CD4-positive, alpha-beta memory T cell (primary cell): Measurements from ENCODE around the gene LPAR5. TPM values are rescaled to one million over a fixed set of nuclear protein-coding genes. Genes with fewer than 3 reads are reported as not detected.

Experiments
- CTCF ChIA-PET: fragments of 350-600 bp; sonication (Branson Sonifier 250); formaldehyde crosslinking; loops from one replicate; lab custom pipeline; 2021; ENCODE audit warnings: inconsistent platforms; ENCODE audit not compliant: partially characterized antibody; lab: Charles Lee
- POLR2A ChIA-PET: fragments of 350-600 bp; sonication (Branson Sonifier 250); formaldehyde crosslinking; loops from one replicate; lab custom pipeline; 2021; ENCODE audit not compliant: partially characterized antibody; lab: Charles Lee
- DNase-seq, 5 donors: peaks; one replicate each; pipeline versions ENCODE4 v3.0.0 to v3.0.0-alpha.2; 2020 to 2022; ENCODE audit warnings: mixed read lengths in 1 of 5
- H3K27ac ChIP-seq: one replicate; pipeline ENCODE4 v1.7.0; 2013; ENCODE audit warnings: low read depth, low read length
- H3K27me3 ChIP-seq: 2 replicates; pipeline ENCODE4 v1.7.0; 2013; ENCODE audit warnings: mild to moderate bottlenecking, low read length, moderate library complexity; ENCODE audit not compliant: insufficient read depth
- H3K36me3 ChIP-seq: 2 replicates; pipeline ENCODE4 v1.7.0; 2013; ENCODE audit warnings: mild to moderate bottlenecking, low read length, moderate library complexity; ENCODE audit not compliant: insufficient read depth
- H3K4me1 ChIP-seq: 2 replicates; pipeline ENCODE4 v1.7.0; 2013; ENCODE audit warnings: mild to moderate bottlenecking, low read length, moderate library complexity; ENCODE audit not compliant: insufficient read depth
- H3K4me3 ChIP-seq, 2 donors: one replicate each; pipeline ENCODE4 v1.7.0; 2013; ENCODE audit warnings: low read length in 2 of 2, mild to moderate bottlenecking in 1 of 2
- H3K9me3 ChIP-seq, 2 donors: one replicate each; pipeline ENCODE4 v1.7.0; 2013; ENCODE audit warnings: low read length in 2 of 2, control low read depth in 1 of 2; ENCODE audit not compliant: control insufficient read depth in 1 of 2
- H3K27ac Mint-ChIP-seq, 7 donors: one replicate each; pipeline ENCODE4 v1.8.0; 2020 to 2021; ENCODE audit warnings: mixed read lengths in 7 of 7, mild to moderate bottlenecking in 6 of 7, inconsistent platforms in 3 of 7, moderate library complexity in 3 of 7
- H3K27me3 Mint-ChIP-seq, 2 donors: one replicate each; pipeline ENCODE4 v1.8.0; 2020 to 2021; ENCODE audit warnings: mixed read lengths in 2 of 2
- H3K36me3 Mint-ChIP-seq, 2 donors: one replicate each; pipeline ENCODE4 v1.8.0; 2020 to 2021; ENCODE audit warnings: mixed read lengths in 2 of 2, inconsistent platforms in 1 of 2, mild to moderate bottlenecking in 1 of 2
- H3K4me1 Mint-ChIP-seq, 4 donors: one replicate each; pipeline ENCODE4 v1.8.0; 2020 to 2021; ENCODE audit warnings: mixed read lengths in 4 of 4, mild to moderate bottlenecking in 1 of 4
- H3K4me3 Mint-ChIP-seq, 8 donors: one replicate each; pipeline ENCODE4 v1.8.0; 2020 to 2021; ENCODE audit warnings: mixed read lengths in 8 of 8, mild to moderate bottlenecking in 7 of 8, moderate library complexity in 6 of 8, inconsistent platforms in 3 of 8
- H3K9me3 Mint-ChIP-seq, 8 donors: one replicate each; pipeline ENCODE4 v1.8.0; 2020 to 2021; ENCODE audit warnings: mixed read lengths in 8 of 8, mild to moderate bottlenecking in 5 of 8, inconsistent platforms in 3 of 8, moderate library complexity in 1 of 8
- intact Hi-C: fragments of 100-400 bp; cut with micrococcal nuclease; formaldehyde crosslinking; loops from one replicate; pipeline ENCODE4 v1.15.1; 2023
- polyA plus RNA-seq, 2 donors: library from polyadenylated mRNA; unstranded; fragments of 300-500 nt; fragmentation: Illumina TruSeq; gene quantifications; one replicate each; pipeline ENCODE4 v1.2.3, GENCODE V29; 2021
- total RNA-seq, 2 experiments: library from RNA; stranded (reverse); gene quantifications; one replicate each; pipeline ENCODE4 v1.2.3, GENCODE V29; 2021

The LPAR5 gene
- total and polyA plus RNA-seq, 4 experiments from 2014 or later = 5.4 to 11.9 (median 10.6) TPM

DNA sequence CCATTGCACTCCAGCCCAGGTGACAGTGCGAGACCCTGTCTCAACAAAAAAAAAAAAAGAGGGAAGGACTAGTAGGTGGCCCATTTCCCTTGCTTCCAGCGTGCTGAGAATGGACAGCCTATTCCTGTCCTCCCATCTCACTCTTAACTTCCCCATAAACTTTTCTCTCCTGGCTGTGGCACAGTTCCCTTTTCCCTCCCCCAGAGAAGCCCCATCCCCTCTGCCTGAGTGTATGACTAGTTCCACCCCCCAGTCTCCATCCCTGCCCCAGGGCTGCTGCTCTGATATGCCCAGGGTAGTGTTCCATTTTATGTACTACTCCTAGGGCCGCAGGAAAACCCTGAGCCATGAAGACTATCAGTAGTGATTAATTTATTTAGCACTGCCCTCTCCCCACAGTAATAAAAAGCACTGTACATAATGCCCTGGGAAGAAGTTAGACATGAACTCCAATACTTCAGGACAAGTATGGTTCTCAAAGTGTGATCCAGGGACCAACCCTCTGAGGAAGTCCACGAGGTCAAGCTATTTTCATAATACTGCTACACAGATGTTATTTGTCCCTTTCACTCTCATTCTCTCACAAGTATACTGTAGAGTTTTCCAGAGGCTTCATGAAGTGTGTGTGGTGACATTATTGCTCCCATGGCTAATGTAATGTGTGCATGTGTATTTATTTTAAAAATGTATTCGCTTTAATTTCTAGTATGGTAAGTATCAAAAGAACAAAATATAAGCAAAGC lies 17.1 kb downstream of the LPAR5 start:
- intact Hi-C loops = loop anchor here (2.0 kb wide), 1 partner anchor 26 kb away; no protein-coding TSS in a partner anchor
- H3K27me3 Mint-ChIP-seq = no peaks in the 10 kb centered on the region
- no peaks in the 10 kb centered on the region for H3K9me3 Mint-ChIP-seq
- CTCF ChIA-PET = interaction anchor here (0.6 to 4.8 kb wide), 15 partner anchors 9 to 254 kb away, joined by 3 to 40 read pairs (median 4); partner anchors contain the start of genes LPAR5, MLF2 and SPSB2
- peaks cover 4 to 6% of the 10 kb centered on the region in 2 donors for H3K36me3 Mint-ChIP-seq
- no peak overlapping the region for H3K27ac ChIP-seq
- no peak for DNase-seq
- H3K36me3 ChIP-seq = no peaks in the 10 kb centered on the region
- POLR2A ChIA-PET = interaction anchor here (0.9 to 1.6 kb wide), 3 partner anchors 13 to 71 kb away, joined by 3 to 7 read pairs (median 3); partner anchors contain the start of gene ZNF384
- no peaks in the 10 kb centered on the region for H3K27me3 ChIP-seq
- H3K9me3 ChIP-seq = no peaks in the 10 kb centered on the region
- peaks cover 3 to 28% (median 15%) of the 10 kb centered on the region in 4 donors for H3K4me1 Mint-ChIP-seq
- H3K4me3 ChIP-seq = no peak overlapping the region
- no peaks in the 10 kb centered on the region for H3K4me1 ChIP-seq
- peak overlapping the region in 1 of 8 donors; percentile 43 for H3K4me3 Mint-ChIP-seq
- H3K27ac Mint-ChIP-seq = peak overlapping the region in 5 of 7 donors; percentile 38 to 70 (median 68)

DNA sequence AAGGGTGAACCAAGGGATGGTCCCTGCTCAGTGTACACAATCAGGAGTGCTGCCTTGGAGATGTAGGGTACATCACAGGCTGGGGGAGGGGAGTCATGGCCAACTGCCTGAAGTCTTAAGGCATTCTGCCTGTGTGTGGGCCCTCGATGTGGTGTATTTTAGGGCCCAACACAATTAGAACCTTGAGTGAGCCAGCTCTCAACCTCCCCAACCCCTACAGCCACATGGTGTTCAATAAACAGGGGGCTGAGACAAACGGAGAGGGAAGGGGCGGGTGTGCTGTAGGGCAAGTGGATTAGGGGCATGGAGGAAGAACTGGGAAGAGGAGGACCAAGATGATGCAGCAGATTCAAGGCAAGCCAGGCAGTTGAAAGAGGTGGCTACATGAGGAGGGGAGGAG lies 20.0 kb downstream of the LPAR5 start:
- Mint-ChIP-seq H3K4me3 (no peak overlapping the region), H3K4me1 (peaks cover 22 to 47% (median 35%) of the 10 kb centered on the region in 4 donors), H3K27ac (peak overlapping the region; percentile 1 to 86 (median 57)), H3K36me3 (peaks cover 4 to 6% of the 10 kb centered on the region in 2 donors), H3K27me3 (no peaks in the 10 kb centered on the region), H3K9me3 (no peaks in the 10 kb centered on the region)
- no peaks in the 10 kb centered on the region for H3K9me3 ChIP-seq
- no peak overlapping the region for H3K27ac ChIP-seq
- no peak for DNase-seq
- H3K4me3 ChIP-seq = no peak overlapping the region
- ChIA-PET CTCF (interaction anchor here (0.9 to 2.0 kb wide), 12 partner anchors 10 to 221 kb away, joined by 3 to 7 read pairs (median 4); partner anchors contain the start of genes PTMS and ZNF384), POLR2A (interaction anchor here (0.6 to 3.9 kb wide), 5 partner anchors 10 to 237 kb away, joined by 3 to 24 read pairs (median 6); partner anchors contain the start of gene ZNF384)
- no peaks in the 10 kb centered on the region for H3K27me3 ChIP-seq
- H3K36me3 ChIP-seq = no peaks in the 10 kb centered on the region
- intact Hi-C loops = loop anchor here (2.0 kb wide), 2 partner anchors 47 to 73 kb away; partner anchors contain the start of genes ING4 and ZNF384
- peaks cover 28% of the 10 kb centered on the region for H3K4me1 ChIP-seq

DNA sequence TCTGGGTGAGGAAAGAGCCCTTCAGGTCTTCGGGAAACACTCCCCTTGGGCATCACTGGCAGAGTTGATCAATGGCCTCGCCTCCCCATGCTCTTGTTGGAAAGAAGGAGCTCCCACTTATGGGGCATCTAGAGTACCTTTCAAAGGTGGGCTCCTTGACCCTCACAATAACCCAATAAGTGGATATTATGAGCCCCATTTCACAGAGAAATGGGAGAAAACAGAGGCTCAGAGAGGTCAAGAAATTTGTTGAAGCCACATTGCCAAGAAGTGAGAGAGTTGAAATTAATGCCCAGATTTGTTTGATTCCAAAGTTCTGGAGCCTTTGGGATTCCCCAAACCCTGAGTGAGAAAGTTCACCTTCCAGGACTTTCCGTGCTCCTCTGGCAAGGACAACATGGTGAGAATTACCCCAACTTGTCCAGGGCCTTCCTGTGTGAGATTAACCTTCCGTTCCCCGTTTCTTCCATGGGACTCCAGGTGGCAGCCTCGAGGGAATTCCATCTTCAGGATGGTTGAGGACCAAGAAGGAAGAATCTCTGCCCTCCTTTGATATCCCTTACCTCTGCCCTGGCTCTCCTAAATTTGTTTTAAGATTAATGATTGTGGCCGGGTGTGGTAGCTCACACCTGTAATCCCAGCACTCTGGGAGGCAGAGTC lies 21.1 kb downstream of the LPAR5 start:
- H3K27me3 ChIP-seq = no peaks in the 10 kb centered on the region
- H3K36me3 ChIP-seq = no peaks in the 10 kb centered on the region
- POLR2A ChIA-PET = interaction anchor here (0.6 to 3.9 kb wide), 8 partner anchors 9 to 174 kb away, joined by 3 to 24 read pairs (median 6); partner anchors contain the start of genes CD4 and ZNF384
- H3K27ac ChIP-seq = no peak overlapping the region
- H3K4me1 ChIP-seq = peaks cover 31% of the 10 kb centered on the region
- Mint-ChIP-seq H3K4me3 (peak overlapping the region in 1 of 8 donors; percentile 67), H3K36me3 (peaks cover 4 to 6% of the 10 kb centered on the region in 2 donors), H3K9me3 (no peaks in the 10 kb centered on the region), H3K27me3 (no peaks in the 10 kb centered on the region), H3K4me1 (peaks cover 23 to 50% (median 34%) of the 10 kb centered on the region in 4 donors), H3K27ac (peak overlapping the region; percentile 26 to 93 (median 85))
- no peak overlapping the region for H3K4me3 ChIP-seq
- intact Hi-C loops = no loop called here
- no peak for DNase-seq
- CTCF ChIA-PET = interaction anchor here (1.0 to 2.0 kb wide), 8 partner anchors 9 to 223 kb away, joined by 3 to 7 read pairs (median 4); partner anchors contain the start of gene ZNF384
- H3K9me3 ChIP-seq = no peaks in the 10 kb centered on the region

DNA sequence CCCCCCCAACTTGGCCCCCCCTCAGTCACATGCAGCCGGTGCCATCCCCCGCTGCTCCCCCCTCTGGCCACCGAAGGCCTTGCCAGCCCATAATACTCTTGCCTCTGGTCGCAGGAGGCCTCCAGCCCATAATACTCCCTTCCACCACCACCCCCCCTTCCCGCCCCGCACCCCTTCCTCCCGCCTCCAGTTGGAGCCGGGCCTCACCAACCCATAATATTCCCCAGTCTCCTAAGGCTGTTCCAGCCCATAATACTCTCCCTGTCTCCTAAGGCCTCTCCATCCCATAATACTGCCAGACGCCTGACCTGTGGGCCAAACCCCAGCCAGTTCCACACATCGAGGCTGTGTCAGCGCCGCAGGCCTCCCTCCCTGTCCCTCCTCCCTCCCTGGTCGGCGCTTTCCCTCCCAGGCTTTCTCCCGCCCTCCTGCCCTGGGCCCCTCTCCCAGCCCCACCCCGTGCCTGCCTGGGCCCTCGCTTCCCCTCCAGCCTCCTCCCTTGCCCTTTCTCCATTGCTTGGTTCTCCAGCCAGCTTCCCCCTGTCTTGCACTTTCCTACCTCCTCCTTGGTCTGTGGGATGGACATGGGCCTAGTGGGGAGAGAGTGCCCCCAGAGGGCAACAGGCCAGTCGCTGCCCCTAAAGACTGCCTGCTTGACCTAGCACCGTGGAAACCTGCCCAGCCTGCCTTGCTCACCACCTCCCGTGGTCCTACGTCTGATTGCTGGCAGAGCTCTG lies 21.8 kb downstream of the LPAR5 start:
- no peaks in the 10 kb centered on the region for H3K36me3 ChIP-seq
- Mint-ChIP-seq H3K27me3 (no peaks in the 10 kb centered on the region), H3K4me3 (peak overlapping the region in 1 of 8 donors; percentile 67), H3K36me3 (peaks cover 0 to under 1% of the 10 kb centered on the region in 2 donors), H3K9me3 (no peaks in the 10 kb centered on the region), H3K27ac (peak overlapping the region; percentile 26 to 93 (median 85)), H3K4me1 (peaks cover 23 to 50% (median 34%) of the 10 kb centered on the region in 4 donors)
- no peaks in the 10 kb centered on the region for H3K9me3 ChIP-seq
- H3K27me3 ChIP-seq = no peaks in the 10 kb centered on the region
- DNase-seq = peak in 4 of 5 donors; percentile 42 to 60 (median 53)
- intact Hi-C loops = no loop called here
- ChIA-PET CTCF (interaction anchor here (1.0 to 2.1 kb wide), 8 partner anchors 10 to 140 kb away, joined by 3 to 7 read pairs (median 4); no protein-coding TSS in a partner anchor), POLR2A (interaction anchor here (1.1 to 3.9 kb wide), 10 partner anchors 8 to 179 kb away, joined by 4 to 24 read pairs (median 8); partner anchors contain the start of genes CD4, COPS7A, LPAR5 and MLF2)
- H3K4me3 ChIP-seq = no peak overlapping the region
- no peak overlapping the region for H3K27ac ChIP-seq
- peaks cover 31% of the 10 kb centered on the region for H3K4me1 ChIP-seq

DNA sequence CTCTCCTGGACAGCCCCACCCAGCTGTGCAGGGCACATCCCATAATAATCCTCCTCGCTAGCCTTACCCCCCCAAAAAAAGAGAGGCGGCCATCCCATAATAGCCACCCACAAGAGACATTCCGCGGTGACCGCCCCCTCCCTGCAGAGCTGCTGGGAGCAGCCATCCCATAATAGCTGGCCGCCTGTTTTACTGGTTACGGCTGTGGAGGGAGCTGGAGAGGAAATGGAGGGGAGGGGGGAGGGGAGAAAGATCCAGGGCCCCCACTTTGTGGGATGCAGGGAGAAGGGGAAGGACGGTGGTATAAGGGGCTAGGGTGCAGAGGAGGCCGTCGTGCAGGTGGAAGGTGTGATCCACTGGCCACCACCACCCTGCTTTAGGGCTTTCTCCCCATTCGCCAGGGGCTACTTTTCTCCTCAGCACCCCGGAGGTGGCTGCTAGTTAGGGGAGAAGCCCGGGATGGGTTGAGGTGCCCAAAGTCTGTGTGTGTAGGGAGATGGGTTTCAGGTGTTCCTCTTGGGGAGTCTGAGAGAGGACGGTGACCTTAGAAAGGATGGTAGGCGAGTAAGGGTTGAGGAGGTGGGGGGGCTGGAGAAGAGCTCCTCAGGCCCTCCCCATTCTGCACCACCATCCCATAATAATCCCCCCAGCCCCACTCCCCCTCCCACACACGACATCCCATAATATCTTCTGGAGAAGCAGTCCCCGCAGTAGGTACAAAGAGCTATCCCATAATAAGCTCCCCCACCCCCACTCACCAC lies 22.6 kb downstream of the LPAR5 start:
- Mint-ChIP-seq H3K4me1 (peaks cover 23 to 50% (median 34%) of the 10 kb centered on the region in 4 donors), H3K9me3 (no peaks in the 10 kb centered on the region), H3K36me3 (no peaks in the 10 kb centered on the region), H3K27ac (peak overlapping the region; percentile 11 to 85 (median 76)), H3K27me3 (no peaks in the 10 kb centered on the region), H3K4me3 (peak overlapping the region in 3 of 8 donors; percentile 6 to 72 (median 51))
- peak in 2 of 5 donors; percentile 33 to 36 for DNase-seq
- Histone ChIP-seq H3K9me3 (no peaks in the 10 kb centered on the region), H3K27me3 (no peaks in the 10 kb centered on the region), H3K4me3 (no peak overlapping the region), H3K27ac (peak overlapping the region; percentile 37), H3K4me1 (peaks cover 31% of the 10 kb centered on the region), H3K36me3 (no peaks in the 10 kb centered on the region)
- CTCF ChIA-PET = interaction anchor here (0.5 to 2.1 kb wide), 9 partner anchors 9 to 278 kb away, joined by 3 to 9 read pairs (median 3); no protein-coding TSS in a partner anchor
- POLR2A ChIA-PET = interaction anchor here (0.6 to 3.9 kb wide), 19 partner anchors 10 to 268 kb away, joined by 3 to 24 read pairs (median 6); partner anchors contain the start of genes CD4, CDCA3, COPS7A and LPAR5
- intact Hi-C loops = no loop called here

DNA sequence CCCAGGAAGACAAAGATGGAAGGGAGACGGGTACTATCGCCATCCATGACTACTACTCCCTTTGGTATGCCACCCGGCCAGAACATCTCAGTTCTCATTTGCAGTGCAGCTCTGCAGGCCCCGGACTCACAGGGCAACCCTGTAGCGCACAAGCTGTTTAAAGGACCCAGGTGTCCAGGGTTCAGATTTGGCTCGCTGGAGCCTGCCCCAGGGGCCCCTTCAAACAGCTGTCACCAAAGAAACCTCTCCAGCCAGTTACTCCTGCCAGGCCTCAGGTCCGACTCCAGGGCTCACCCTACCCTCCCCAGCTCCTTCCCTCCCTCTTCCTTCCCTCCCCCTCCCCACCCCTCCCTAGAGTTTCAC lies 23.1 kb downstream of the LPAR5 start:
- Histone ChIP-seq H3K4me1 (peaks cover 36% of the 10 kb centered on the region), H3K27ac (peak overlapping the region; percentile 37), H3K4me3 (peak overlapping the region in 1 of 2 donors; percentile 17), H3K36me3 (no peaks in the 10 kb centered on the region), H3K9me3 (no peaks in the 10 kb centered on the region), H3K27me3 (no peaks in the 10 kb centered on the region)
- Mint-ChIP-seq H3K27me3 (no peaks in the 10 kb centered on the region), H3K4me1 (peaks cover 21 to 45% (median 30%) of the 10 kb centered on the region in 4 donors), H3K9me3 (no peaks in the 10 kb centered on the region), H3K4me3 (peak overlapping the region; percentile 34 to 81 (median 68)), H3K27ac (peak overlapping the region; percentile 81 to 95 (median 89)), H3K36me3 (no peaks in the 10 kb centered on the region)
- CTCF ChIA-PET = interaction anchor here (0.7 to 2.1 kb wide), 7 partner anchors 9 to 222 kb away, joined by 3 to 9 read pairs (median 3); no protein-coding TSS in a partner anchor
- DNase-seq = no peak
- intact Hi-C loops = no loop called here
- POLR2A ChIA-PET = interaction anchor here (0.6 to 3.9 kb wide), 16 partner anchors 10 to 268 kb away, joined by 3 to 24 read pairs (median 6); partner anchors contain the start of genes CDCA3, COPS7A, LPAR5 and NOP2
